GM21737 (cell line): ENCODE data around the gene PEX19.

Experiments
- ATAC-seq: cut with Tn5 transposase; IDR thresholded peaks from one replicate; pipeline ENCODE4 v1.9.1; 2021; ENCODE audit warnings: mild to moderate bottlenecking, moderate library complexity; ENCODE audit not compliant: unreplicated experiment

Gene PEX19

GRCh38 chr1:160282807-160283206, 2.1 kb downstream of the PEX19 start:
- ATAC-seq = no peak

DNA sequence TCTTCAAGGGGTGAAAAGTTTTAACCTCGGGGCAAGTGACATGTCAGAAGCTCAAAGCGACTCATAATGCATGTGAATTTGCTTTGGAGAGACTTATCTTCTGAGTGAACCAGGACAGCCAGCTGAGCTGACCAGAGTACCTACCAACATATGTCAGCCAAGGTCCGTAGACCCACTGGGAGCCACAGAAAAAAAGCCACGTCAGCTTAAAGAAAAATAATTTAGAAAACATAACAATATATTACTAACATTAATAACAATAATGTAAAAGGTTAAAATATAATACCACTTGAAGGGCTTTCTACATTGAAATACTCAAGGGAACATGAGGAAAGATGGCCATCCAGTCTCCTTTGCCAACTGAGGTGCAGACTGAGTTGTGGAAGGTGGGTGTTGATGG, 6.9 kb downstream of the PEX19 start:
- no peak for ATAC-seq

DNA sequence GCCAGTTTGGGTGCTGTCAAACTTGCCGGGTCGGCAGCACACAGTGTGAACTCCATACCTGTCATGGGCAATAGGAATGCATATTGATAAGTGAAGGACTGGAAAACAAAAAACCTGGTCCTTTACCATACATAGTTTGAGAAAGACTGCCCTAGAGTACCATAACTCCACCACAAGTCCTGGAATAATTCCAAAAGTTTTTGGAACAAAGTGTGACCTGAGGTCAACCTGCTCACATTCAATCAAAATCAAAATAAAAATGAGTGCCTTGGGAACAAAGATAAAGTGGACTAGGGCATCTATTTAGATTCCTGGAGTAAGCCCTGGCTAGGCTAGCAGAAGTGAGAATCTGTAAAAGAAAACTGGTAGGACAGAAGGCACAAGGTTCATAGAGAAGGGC, 7.6 kb downstream of the PEX19 start:
- ATAC-seq = no peak

DNA sequence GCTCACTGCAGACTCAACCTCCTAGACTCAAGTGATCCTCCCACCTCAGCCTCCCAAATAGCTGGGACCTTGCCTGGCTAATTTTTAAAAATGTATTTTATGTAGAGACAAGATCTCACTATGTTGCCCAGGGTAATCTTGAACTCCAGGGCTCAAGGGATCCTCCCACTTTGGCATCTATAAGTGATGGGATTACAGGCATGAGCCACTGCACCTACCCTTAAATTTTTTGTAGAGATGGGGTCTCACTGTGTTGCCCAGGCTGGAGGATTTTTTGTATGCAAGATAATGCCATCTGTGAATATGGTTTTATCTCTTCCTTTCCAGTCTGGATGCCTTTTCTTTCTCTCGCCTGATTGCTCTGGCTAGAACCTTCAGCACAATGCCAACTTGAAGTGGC, 13.9 kb downstream of the PEX19 start:
- no peak for ATAC-seq

GRCh38 chr1:160267284-160267991, 17.5 kb downstream of the PEX19 start:
- no peak for ATAC-seq

GRCh38 chr1:160264795-160265307, 20.1 kb downstream of the PEX19 start:
- no peak for ATAC-seq

DNA sequence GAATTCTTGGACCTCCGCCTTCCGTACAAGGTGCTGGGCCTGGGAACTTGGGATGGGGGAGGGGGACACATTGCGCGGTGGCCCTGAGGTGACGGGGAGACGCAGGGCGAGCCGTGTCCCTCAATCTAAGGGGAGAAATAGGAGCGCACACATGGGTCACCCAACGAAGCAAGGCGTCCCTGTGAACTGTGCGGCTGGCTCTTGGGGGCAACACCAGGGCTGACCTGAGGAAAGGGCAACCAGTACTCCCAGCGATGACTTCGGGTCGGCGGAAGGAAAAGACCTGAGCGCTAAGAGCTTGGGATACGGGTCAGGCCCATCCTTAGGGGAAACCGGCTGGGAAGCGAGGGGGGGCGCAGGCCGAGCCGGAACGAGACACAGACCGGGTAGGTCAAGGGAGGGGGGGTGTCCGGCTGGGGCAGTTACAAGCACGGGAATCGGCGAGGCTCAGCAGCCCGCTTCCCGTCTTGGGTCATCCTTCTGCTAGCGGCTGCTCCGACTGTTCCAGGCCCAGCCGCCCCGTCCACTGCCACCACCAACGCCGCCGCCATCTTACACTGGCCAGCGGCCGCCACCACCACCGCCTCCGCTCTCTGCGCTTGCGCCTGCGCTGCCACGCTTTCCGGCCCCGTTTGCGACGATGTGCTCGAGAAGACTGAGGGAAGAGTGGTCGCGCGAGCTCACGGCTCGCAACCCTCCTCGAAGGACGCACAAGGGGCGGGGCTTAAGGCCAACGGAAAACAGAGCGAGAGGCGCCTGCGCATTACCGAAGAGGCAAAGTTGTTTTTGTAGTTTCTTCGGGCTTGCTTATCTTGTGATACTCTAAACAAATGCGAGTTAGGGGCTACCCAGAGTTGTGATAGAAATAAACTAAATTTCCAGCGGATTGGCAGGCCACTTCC, 22.8 kb downstream of the PEX19 start, which contains the start of gene DCAF8:
Gene DCAF8, minus strand, starts transcription at position 657 of the 902 bp plus-strand sequence. CDS start 18,541 bp downstream, outside the sequence.
- peak; percentile 84 for ATAC-seq

- ATAC-seq = peak; percentile 37
These were observed 23.4 kb downstream of the PEX19 start for GRCh38 chr1:160261556-160261892.

- ATAC-seq = no peak
These were observed 24.2 kb downstream of the PEX19 start for GRCh38 chr1:160260406-160261382.

- ATAC-seq = no peak
These were observed 26.6 kb downstream of the PEX19 start for GRCh38 chr1:160258177-160258798.

DNA sequence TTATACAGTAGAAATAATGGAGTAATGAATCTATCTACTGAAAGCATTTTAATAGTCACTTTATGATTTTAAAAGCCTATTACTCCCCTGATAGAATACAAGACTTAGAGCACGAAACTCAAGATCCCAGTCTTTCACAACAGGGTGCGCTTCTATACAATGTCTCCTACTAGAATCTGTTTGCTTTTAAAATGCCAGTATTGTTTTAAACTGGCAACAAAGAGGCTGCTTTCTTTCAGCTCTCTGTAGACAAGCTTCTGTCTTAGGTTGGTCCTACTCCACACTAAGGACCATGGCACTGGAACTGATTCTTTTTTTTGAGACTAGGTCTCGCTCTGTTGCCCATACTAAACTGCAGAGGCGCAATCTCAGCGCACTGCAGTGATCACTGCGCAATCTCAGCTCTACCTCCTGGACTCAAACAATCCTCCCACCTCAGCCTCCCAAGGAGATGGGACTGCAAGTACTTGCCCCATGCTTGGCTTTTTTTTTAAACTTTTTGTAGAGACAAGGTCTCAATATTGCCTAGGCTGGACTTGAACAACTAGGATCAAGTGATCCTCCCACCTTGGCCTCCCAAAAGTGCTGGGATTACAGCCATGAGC, 27.4 kb downstream of the PEX19 start:
- ATAC-seq = no peak

GRCh38 chr1:160256396-160257046, 28.4 kb downstream of the PEX19 start:
- ATAC-seq = no peak

GRCh38 chr1:160255781-160256300, 29.1 kb downstream of the PEX19 start:
- ATAC-seq = no peak

DNA sequence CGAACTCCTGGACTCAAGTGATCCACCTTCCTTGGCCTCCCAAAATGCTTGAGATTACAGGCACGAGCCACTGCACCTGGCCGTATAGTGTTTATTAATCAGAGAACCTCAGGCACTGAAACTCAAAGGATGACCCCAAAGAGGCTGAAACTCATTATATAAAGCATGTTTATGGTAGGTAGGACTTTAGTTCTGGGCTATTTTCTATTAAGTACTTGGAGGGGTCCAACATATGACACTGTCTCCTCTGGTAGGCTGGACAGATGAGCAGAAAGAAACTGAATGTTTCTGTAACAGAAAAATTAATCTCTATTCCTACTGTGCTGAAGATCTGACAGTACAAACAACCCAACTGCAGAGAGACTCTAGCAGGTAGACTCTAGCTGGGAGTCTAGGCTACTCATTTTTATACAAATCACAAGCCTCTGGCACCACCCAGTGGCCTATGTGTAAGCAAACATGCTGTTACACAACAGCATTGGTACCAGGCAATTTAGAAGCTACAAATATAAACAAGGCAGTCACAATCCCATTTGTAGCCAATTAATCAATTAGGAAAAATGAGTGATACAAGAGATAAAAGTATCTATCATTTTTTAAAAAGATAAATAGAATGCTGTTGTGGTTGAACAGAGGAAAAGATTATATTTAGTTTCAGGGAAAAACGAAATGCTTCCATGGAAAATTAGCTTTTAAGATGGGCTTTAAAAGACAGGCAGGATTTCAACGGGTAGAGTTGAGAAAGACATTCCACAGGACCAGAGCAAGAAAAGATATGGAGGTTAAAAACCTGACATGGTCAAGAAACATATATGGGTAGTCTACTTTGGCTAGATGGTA, 33.0 kb downstream of the PEX19 start:
- no peak for ATAC-seq

DNA sequence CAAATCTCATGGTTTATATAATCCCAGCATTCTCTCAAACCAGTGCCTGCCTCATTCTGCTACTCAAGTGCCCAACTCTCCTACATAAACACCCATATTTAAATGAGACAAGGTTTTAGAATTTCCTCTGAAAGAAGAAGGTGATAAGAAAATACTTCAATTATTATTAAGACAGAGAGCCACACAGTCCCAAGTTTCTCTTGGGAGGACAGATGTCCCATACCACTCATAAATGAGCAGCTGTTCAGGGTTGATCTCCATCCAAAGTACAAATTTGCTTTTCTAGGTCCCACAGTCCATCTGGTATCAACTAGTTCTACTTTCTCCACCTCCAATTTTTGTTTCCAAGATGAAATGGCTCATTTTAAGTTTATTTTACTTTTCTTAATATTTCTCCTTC, 33.9 kb downstream of the PEX19 start:
- no peak for ATAC-seq

- ATAC-seq = no peak
These were observed 37.9 kb downstream of the PEX19 start for GRCh38 chr1:160247053-160247452.

DNA sequence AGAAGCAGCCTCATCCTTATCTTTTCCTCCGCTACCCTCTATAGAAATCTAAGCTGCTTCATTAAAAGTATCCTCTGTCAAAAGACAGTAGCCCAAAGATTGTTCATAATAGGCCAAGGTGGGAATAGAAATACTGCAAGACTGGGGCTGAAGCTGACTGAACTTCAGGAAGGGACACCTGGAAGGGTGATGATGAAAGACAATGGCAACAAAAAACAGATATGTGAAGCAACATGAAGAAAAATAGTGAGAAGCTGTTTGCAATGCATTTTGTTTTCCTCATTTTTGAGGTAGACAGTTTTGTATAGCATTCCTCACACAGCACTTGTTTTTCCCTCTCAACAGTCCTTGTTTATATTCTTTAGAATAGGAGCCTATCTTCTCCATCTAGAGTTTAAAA, 39.5 kb downstream of the PEX19 start:
- no peak for ATAC-seq

- ATAC-seq = no peak
These were observed 40.7 kb downstream of the PEX19 start for GRCh38 chr1:160244209-160244608.
